GM18511 (cell line): ENCODE data around the gene DENND1B.
"Not testable (repeated sequence)": the region's sequence is repeated elsewhere in the genome, so short reads cannot be mapped to it uniquely, and the experiment has no call there.

Source experiments
- ATAC-seq: cut with Tn5 transposase; IDR thresholded peaks from one replicate; pipeline ENCODE4 v1.9.1; 2021; ENCODE audit warnings: mild to moderate bottlenecking, moderate library complexity; ENCODE audit not compliant: unreplicated experiment

Gene DENND1B

GRCh38 chr1:197745911-197746310 is 29.4 kb downstream of the DENND1B start:
- no peak for ATAC-seq

GRCh38 chr1:197744979-197745378 is 30.3 kb downstream of the DENND1B start:
- ATAC-seq: no peak

- ATAC-seq: no peak
Measured at GRCh38 chr1:197743578-197743977, 31.7 kb downstream of the DENND1B start.

GRCh38 chr1:197740992-197741391 is 34.3 kb downstream of the DENND1B start:
- ATAC-seq: no peak

GRCh38 chr1:197738927-197739326 is 36.4 kb downstream of the DENND1B start:
- ATAC-seq: no peak

- no peak for ATAC-seq
Measured at GRCh38 chr1:197737916-197738315, 37.4 kb downstream of the DENND1B start.

GRCh38 chr1:197736685-197737084 is 38.6 kb downstream of the DENND1B start:
- no peak for ATAC-seq

- no peak for ATAC-seq
Measured at GRCh38 chr1:197735461-197735860, 39.8 kb downstream of the DENND1B start.

GRCh38 chr1:197733324-197733723 is 42.0 kb downstream of the DENND1B start:
- ATAC-seq: no peak

GRCh38 chr1:197732187-197732586 is 43.1 kb downstream of the DENND1B start:
- ATAC-seq: no peak

GRCh38 chr1:197731449-197731848 is 43.8 kb downstream of the DENND1B start:
- ATAC-seq: no peak

GRCh38 chr1:197725976-197726375 is 49.3 kb downstream of the DENND1B start:
- ATAC-seq: no peak

GRCh38 chr1:197725044-197725443 is 50.2 kb downstream of the DENND1B start:
- no peak for ATAC-seq

- no peak for ATAC-seq
Measured at GRCh38 chr1:197715806-197716205, 59.5 kb downstream of the DENND1B start.

GRCh38 chr1:197706601-197707000 is 68.7 kb downstream of the DENND1B start:
- ATAC-seq: no peak

- no peak for ATAC-seq
Measured at GRCh38 chr1:197705941-197706340, 69.3 kb downstream of the DENND1B start.

GRCh38 chr1:197700688-197701087 is 74.6 kb downstream of the DENND1B start:
- ATAC-seq: not testable (repeated sequence)

GRCh38 chr1:197696372-197696771 is 78.9 kb downstream of the DENND1B start:
- ATAC-seq: no peak

- ATAC-seq: no peak
Measured at GRCh38 chr1:197695961-197696360, 79.3 kb downstream of the DENND1B start.

GRCh38 chr1:197692965-197693364 is 82.3 kb downstream of the DENND1B start:
- no peak for ATAC-seq

- ATAC-seq: no peak
Measured at GRCh38 chr1:197691816-197692215, 83.5 kb downstream of the DENND1B start.

- no peak for ATAC-seq
Measured at GRCh38 chr1:197690074-197690473, 85.2 kb downstream of the DENND1B start.

- ATAC-seq: no peak
Measured at GRCh38 chr1:197688233-197688632, 87.0 kb downstream of the DENND1B start.
